Measurements from ENCODE around the gene WNT2. TPM values are rescaled to one million over a fixed set of nuclear protein-coding genes. Genes with fewer than 3 reads are reported as not detected.

Gene WNT2
- polyA plus RNA-seq, 1 experiment = 8.4 TPM

DNA sequence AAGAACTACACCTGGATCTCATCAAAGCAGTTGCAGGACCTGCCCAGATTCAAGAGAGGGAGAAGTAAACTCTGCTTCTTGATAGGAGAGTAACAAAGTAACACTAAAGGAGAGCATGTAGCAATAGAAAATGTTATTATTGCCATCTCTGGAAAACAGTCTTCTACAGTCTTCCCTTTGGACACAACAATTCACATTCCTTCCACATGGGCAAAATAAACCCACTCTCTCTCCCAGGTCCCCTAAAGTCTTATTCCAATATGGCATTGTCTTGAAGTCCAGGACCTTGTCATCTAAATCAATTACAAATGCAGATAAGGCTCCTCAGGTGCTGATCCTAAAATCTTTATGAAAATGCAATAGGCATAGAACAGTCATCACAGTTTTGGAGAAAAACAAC lies 10.3 kb upstream of the WNT2 start:
- no peak overlapping the region for H3K4me3 ChIP-seq (ENCODE audit: low read depth, low read length)
- POLR2A ChIA-PET = no interaction called here
- H3K36me3 ChIP-seq (ENCODE audit: control insufficient read depth, insufficient read depth, low read length) = no peaks in the 10 kb centered on the region
- no peaks in the 10 kb centered on the region for H3K27me3 ChIP-seq (ENCODE audit: control insufficient read depth, insufficient read depth, low read length)
- DNase-seq (ENCODE audit: low read depth) = no peak
- TF ChIP-seq, protein P1, sequence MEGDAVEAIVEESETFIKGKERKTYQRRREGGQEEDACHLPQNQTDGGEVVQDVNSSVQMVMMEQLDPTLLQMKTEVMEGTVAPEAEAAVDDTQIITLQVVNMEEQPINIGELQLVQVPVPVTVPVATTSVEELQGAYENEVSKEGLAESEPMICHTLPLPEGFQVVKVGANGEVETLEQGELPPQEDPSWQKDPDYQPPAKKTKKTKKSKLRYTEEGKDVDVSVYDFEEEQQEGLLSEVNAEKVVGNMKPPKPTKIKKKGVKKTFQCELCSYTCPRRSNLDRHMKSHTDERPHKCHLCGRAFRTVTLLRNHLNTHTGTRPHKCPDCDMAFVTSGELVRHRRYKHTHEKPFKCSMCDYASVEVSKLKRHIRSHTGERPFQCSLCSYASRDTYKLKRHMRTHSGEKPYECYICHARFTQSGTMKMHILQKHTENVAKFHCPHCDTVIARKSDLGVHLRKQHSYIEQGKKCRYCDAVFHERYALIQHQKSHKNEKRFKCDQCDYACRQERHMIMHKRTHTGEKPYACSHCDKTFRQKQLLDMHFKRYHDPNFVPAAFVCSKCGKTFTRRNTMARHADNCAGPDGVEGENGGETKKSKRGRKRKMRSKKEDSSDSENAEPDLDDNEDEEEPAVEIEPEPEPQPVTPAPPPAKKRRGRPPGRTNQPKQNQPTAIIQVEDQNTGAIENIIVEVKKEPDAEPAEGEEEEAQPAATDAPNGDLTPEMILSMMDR (IDR thresholded peaks at IDR 0.05; ENCODE audit: insufficient read depth, low read depth, low read length) = peak; percentile 31; the same call in 1 of the 2 replicates
- CTCF ChIA-PET = interaction anchor here (0.9 to 1.6 kb wide), 4 partner anchors 8 to 57 kb away, joined by 3 to 6 read pairs (median 4); partner anchors contain the start of gene WNT2

GRCh38 chr7:117332031-117332430 lies 9.2 kb upstream of the WNT2 start:
- no peaks in the 10 kb centered on the region for H3K27me3 ChIP-seq (ENCODE audit: control insufficient read depth, insufficient read depth, low read length)
- H3K36me3 ChIP-seq (ENCODE audit: control insufficient read depth, insufficient read depth, low read length) = no peaks in the 10 kb centered on the region
- CTCF ChIA-PET = no interaction called here
- TF ChIP-seq, protein P1 (IDR thresholded peaks at IDR 0.05; ENCODE audit: insufficient read depth, low read depth, low read length) = no peak
- POLR2A ChIA-PET = no interaction called here
- no peak overlapping the region for H3K4me3 ChIP-seq (ENCODE audit: low read depth, low read length)
- DNase-seq (ENCODE audit: low read depth) = no peak

GRCh38 chr7:117325836-117326235 lies 3.0 kb upstream of the WNT2 start:
- ChIA-PET POLR2A (no interaction called here), CTCF (interaction anchor here (1.0 to 1.3 kb wide), 2 partner anchors 9 to 20 kb away, joined by 3 read pairs; no protein-coding TSS in a partner anchor)
- no peak for DNase-seq (ENCODE audit: low read depth)

DNA sequence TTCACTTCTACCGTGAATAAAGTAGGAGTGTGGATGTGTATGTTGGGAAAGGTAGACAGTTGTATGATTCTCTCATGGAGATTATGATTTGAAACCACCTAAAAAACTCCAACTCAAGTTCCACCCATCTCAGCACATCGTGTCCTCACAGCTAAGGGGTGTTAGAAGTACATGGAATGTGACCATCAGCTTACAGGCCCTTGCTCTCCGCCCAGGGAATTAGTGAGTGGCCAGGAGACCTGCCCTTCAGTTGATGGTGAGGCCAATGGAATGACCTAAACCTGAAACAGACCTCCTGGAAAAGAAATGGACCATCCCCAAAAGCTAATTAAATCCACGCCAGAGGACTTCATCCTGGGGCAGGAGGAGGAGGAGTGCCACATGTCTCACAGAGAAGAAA lies 2.1 kb upstream of the WNT2 start:
- TF ChIP-seq, protein P1 (IDR thresholded peaks at IDR 0.05; ENCODE audit: insufficient read depth, low read depth, low read length) = no peak
- H3K36me3 ChIP-seq (ENCODE audit: control insufficient read depth, insufficient read depth, low read length) = no peaks in the 10 kb centered on the region
- POLR2A ChIA-PET = no interaction called here
- no peak for DNase-seq (ENCODE audit: low read depth)
- peaks cover 22% of the 10 kb centered on the region for H3K27me3 ChIP-seq (ENCODE audit: control insufficient read depth, insufficient read depth, low read length)
- H3K4me3 ChIP-seq (ENCODE audit: low read depth, low read length) = no peak overlapping the region
- CTCF ChIA-PET = interaction anchor here (0.9 to 1.3 kb wide), 2 partner anchors 8 to 112 kb away, joined by 3 to 6 read pairs; no protein-coding TSS in a partner anchor

More at GRCh38 chr7:117325836-117326235, 3.0 kb upstream of the WNT2 start:
- H3K27me3 ChIP-seq (ENCODE audit: control insufficient read depth, insufficient read depth, low read length) = peaks cover 17% of the 10 kb centered on the region
- H3K4me3 ChIP-seq (ENCODE audit: low read depth, low read length) = no peak overlapping the region
- H3K36me3 ChIP-seq (ENCODE audit: control insufficient read depth, insufficient read depth, low read length) = no peaks in the 10 kb centered on the region
- TF ChIP-seq, protein P1 (IDR thresholded peaks at IDR 0.05; ENCODE audit: insufficient read depth, low read depth, low read length) = no peak

GRCh38 chr7:117323851-117324711 lies 1.2 kb upstream of the WNT2 start:
- H3K4me3 ChIP-seq (ENCODE audit: low read depth, low read length) = peak overlapping the region; percentile 45
- DNase-seq (ENCODE audit: low read depth) = peak; percentile 33
- ChIA-PET POLR2A (interaction anchor here (1.3 kb wide), 1 partner anchor 14 kb away, joined by 4 read pairs; no protein-coding TSS in a partner anchor), CTCF (interaction anchor here (0.9 to 1.5 kb wide), 4 partner anchors 9 to 111 kb away, joined by 3 to 6 read pairs (median 4); no protein-coding TSS in a partner anchor)
- no peaks in the 10 kb centered on the region for H3K36me3 ChIP-seq (ENCODE audit: control insufficient read depth, insufficient read depth, low read length)
- peaks cover 22% of the 10 kb centered on the region for H3K27me3 ChIP-seq (ENCODE audit: control insufficient read depth, insufficient read depth, low read length)
- TF ChIP-seq, protein P1 (IDR thresholded peaks at IDR 0.05; ENCODE audit: insufficient read depth, low read depth, low read length) = no peak

Measured in BJ (cell line).